Kidney (tissue), 14 donors: Measurements from ENCODE around the gene NUDT2. TPM values are rescaled to one million over a fixed set of nuclear protein-coding genes. Genes with fewer than 3 reads are reported as not detected.
A peak's percentile ranks its signal among the peaks of the same experiment; 100 is the strongest.

Experiments used
- DNase-seq, 5 donors: peaks; one replicate each; pipeline ENCODE4 v3.0.0-alpha.2; 2013 to 2020
- FAIRE-seq: peaks from 2 replicates; lab custom pipeline; 2012; peaks lifted over from hg19 to GRCh38; lab: Jason Lieb, UNC
- H3K27ac ChIP-seq, 2 donors: one replicate each; pipeline ENCODE4 v1.7.0; 2013; ENCODE audit warnings: low read depth in 2 of 2, low read length in 2 of 2, inconsistent platforms in 1 of 2
- H3K27me3 ChIP-seq: one replicate; pipeline ENCODE4 v1.7.1; 2013; ENCODE audit warnings: low read length, inconsistent platforms; ENCODE audit not compliant: control insufficient read depth, insufficient read depth
- H3K36me3 ChIP-seq, 3 donors: one replicate each; pipeline versions ENCODE4 v1.7.0 to v1.7.1; 2013; ENCODE audit warnings: low read length in 3 of 3, control low read depth in 1 of 3, inconsistent platforms in 1 of 3; ENCODE audit not compliant: insufficient read depth in 3 of 3, control insufficient read depth in 2 of 3
- H3K4me1 ChIP-seq, 3 donors: one replicate each; pipeline versions ENCODE4 v1.7.0 to v1.7.1; 2013; ENCODE audit warnings: low read length in 3 of 3, inconsistent platforms in 1 of 3, low read depth in 1 of 3; ENCODE audit not compliant: control insufficient read depth in 2 of 3, insufficient read depth in 2 of 3
- H3K4me3 ChIP-seq, 3 donors: one replicate each; pipeline versions ENCODE4 v1.7.0 to v1.8.1; 2013; ENCODE audit warnings: low read length in 3 of 3, control low read depth in 1 of 3, inconsistent platforms in 1 of 3
- H3K9ac ChIP-seq, 3 donors: one replicate each; pipeline versions ENCODE4 v1.7.0 to v1.7.1; 2013; ENCODE audit warnings: low read length in 3 of 3, control low read depth in 1 of 3, inconsistent platforms in 1 of 3
- H3K9me3 ChIP-seq, 3 donors: one replicate each; pipeline versions ENCODE4 v1.7.0 to v1.7.1; 2013; ENCODE audit warnings: low read length in 3 of 3, control low read depth in 1 of 3, inconsistent platforms in 1 of 3; ENCODE audit not compliant: control insufficient read depth in 2 of 3, insufficient read depth in 1 of 3
- CTCF ChIP-seq: IDR thresholded peaks from 3 replicates; pipeline ENCODE4 v1.5.1; 2012; ENCODE audit warnings: mild to moderate bottlenecking, moderate library complexity, borderline replicate concordance; ENCODE audit not compliant: insufficient read depth; ENCODE audit errors: extremely low read depth
- intact Hi-C: fragments of 100-400 bp; cut with DNase I; formaldehyde crosslinking; loops from one replicate; pipeline ENCODE4 v1.11.1; 2022
- polyA plus RNA-seq: library from polyadenylated mRNA; stranded (reverse); fragments of 350-450 nt; fragmentation: Illumina TruSeq; extraction: RNeasy Lipid Tissue Mini Kit (QIAGEN cat#74804); gene quantifications from one replicate; pipeline ENCODE4 v1.2.3, GENCODE V29; 2014; ENCODE audit warnings: low read depth, low replicate concordance; ENCODE audit not compliant: insufficient read depth
- total RNA-seq: library from RNA; stranded (reverse); fragmentation: NEBNext Ultra II Directional; extraction: Animal tissue kit (Norgen Biotek cat#: 25700); gene quantifications from one replicate; pipeline ENCODE4 v1.2.1, GENCODE V29; 2021
- donor health status: control.
- donor health status: control.
- donor health status: control.
- donor health status: control.
- donor health status: control.
- donor health status: DM: yes; HTN: yes; CAD: no.
- donor health status: Normal renal cell carcinoma (clear cell type).

Gene NUDT2
- total and polyA plus RNA-seq, 2 donors from 2014 or later, result 12.6 to 32.1 TPM

GRCh38 chr9:34326690-34327089 is 2.7 kb upstream of the NUDT2 start:
- Histone ChIP-seq H3K27ac (no peak overlapping the region), H3K4me1 (no peaks in the 10 kb centered on the region), H3K36me3 (no peaks in the 10 kb centered on the region), H3K9ac (no peak overlapping the region), H3K27me3 (no peaks in the 10 kb centered on the region), H3K4me3 (no peak overlapping the region), H3K9me3 (no peaks in the 10 kb centered on the region)
- no peak for TF ChIP-seq CTCF
- intact Hi-C loops, result no loop called here
- FAIRE-seq (no peak), DNase-seq (no peak)

GRCh38 chr9:34328500-34328986 is 826 bp upstream of the NUDT2 start:
- no peaks in the 10 kb centered on the region for H3K27me3 ChIP-seq
- peak overlapping the region; percentile 31 to 76 (median 45) for H3K9ac ChIP-seq
- intact Hi-C loops, result no loop called here
- H3K27ac ChIP-seq, result peak overlapping the region; percentile 32 to 59
- no peak for DNase-seq
- H3K9me3 ChIP-seq, result no peaks in the 10 kb centered on the region
- no peak for FAIRE-seq
- TF ChIP-seq CTCF, result no peak
- H3K36me3 ChIP-seq, result no peaks in the 10 kb centered on the region
- peak overlapping the region; percentile 67 to 95 (median 75) for H3K4me3 ChIP-seq
- peaks cover 0 to 2% (median 0%) of the 10 kb centered on the region in 3 donors for H3K4me1 ChIP-seq

GRCh38 chr9:34331196-34331595 is 1.8 kb downstream of the NUDT2 start:
- no peak overlapping the region for H3K4me3 ChIP-seq
- intact Hi-C loops, result no loop called here
- H3K27me3 ChIP-seq, result no peaks in the 10 kb centered on the region
- H3K9me3 ChIP-seq, result no peaks in the 10 kb centered on the region
- TF ChIP-seq CTCF, result no peak
- no peak overlapping the region for H3K9ac ChIP-seq
- DNase-seq (no peak), FAIRE-seq (no peak)
- no peaks in the 10 kb centered on the region for H3K36me3 ChIP-seq
- H3K4me1 ChIP-seq, result peaks cover 0 to 4% (median 2%) of the 10 kb centered on the region in 3 donors
- H3K27ac ChIP-seq, result no peak overlapping the region
